ENCODE results near the gene HTRA3.

DNA sequence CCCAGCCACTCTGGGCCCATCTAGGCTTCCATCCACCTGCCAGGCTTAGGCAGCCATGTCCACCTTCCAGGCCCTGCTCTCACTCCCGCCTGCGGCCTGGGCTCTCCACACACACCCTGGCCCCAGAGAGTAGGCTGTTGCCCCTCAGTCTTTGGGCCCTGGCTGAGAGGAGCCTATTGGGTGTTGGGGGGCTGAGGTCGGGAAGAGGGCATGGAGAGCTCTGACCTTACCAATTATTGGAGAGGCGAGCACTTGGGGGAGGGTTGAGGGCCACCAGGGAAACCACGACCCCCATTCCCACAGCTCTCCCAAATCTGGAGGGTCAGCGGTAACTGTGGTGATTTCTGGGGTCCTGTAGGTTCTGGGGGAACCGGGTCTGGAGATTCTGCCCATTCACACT lies 38.2 kb downstream of the HTRA3 start:
- TF ChIP-seq POLR2A (IDR thresholded peaks at IDR 0.05) (no peak), POLR2AphosphoS5 (IDR thresholded peaks at IDR 0.05) (no peak), EP300 (IDR thresholded peaks at IDR 0.05) (no peak)
- TF ChIP-seq, protein P1, sequence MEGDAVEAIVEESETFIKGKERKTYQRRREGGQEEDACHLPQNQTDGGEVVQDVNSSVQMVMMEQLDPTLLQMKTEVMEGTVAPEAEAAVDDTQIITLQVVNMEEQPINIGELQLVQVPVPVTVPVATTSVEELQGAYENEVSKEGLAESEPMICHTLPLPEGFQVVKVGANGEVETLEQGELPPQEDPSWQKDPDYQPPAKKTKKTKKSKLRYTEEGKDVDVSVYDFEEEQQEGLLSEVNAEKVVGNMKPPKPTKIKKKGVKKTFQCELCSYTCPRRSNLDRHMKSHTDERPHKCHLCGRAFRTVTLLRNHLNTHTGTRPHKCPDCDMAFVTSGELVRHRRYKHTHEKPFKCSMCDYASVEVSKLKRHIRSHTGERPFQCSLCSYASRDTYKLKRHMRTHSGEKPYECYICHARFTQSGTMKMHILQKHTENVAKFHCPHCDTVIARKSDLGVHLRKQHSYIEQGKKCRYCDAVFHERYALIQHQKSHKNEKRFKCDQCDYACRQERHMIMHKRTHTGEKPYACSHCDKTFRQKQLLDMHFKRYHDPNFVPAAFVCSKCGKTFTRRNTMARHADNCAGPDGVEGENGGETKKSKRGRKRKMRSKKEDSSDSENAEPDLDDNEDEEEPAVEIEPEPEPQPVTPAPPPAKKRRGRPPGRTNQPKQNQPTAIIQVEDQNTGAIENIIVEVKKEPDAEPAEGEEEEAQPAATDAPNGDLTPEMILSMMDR (IDR thresholded peaks at IDR 0.05): no peak

Data from suprapubic skin (tissue), 4 donors.